IMR-90 (cell line): ENCODE results near the gene EIF2A. TPM values are rescaled to one million over a fixed set of nuclear protein-coding genes. Genes with fewer than 3 reads are reported as not detected.

ENCODE experiments used
- ATAC-seq: fragments of 200-7000 bp; cut with Tn5 transposase; 2 replicates; pipeline ENCODE4 v1.9.1; 2020; ENCODE audit warnings: low read depth, mild to moderate bottlenecking, moderate library complexity
- BruUV-seq: library from RNA; stranded (reverse); fragments of 400-500 nt; replicated peaks from 2 replicates; lab custom pipeline; 2021; lab: Mats Ljungman, UMichigan
- CTCF ChIA-PET: fragments of 300-600 bp; formaldehyde crosslinking; extraction: SDS; loops from one replicate; lab custom pipeline; 2021; ENCODE audit warnings: antibody characterized with exemption; lab: Yijun Ruan, JAX
- POLR2A ChIA-PET: fragments of 300-600 bp; sonication (Branson Sonifier 250); formaldehyde crosslinking; loops from one replicate; lab custom pipeline; 2022; ENCODE audit warnings: antibody characterized with exemption; ENCODE audit not compliant: unreplicated experiment; lab: Charles Lee
- DNase-seq: peaks from one replicate; pipeline ENCODE4 v3.0.0; 2013
- H2AFZ ChIP-seq: replicated peaks from 2 replicates; pipeline ENCODE3; 2013; ENCODE audit warnings: low read length, mild to moderate bottlenecking; ENCODE audit not compliant: poor library complexity
- H2AK5ac ChIP-seq: 2 replicates; pipeline ENCODE4 v1.6.1; 2013; ENCODE audit warnings: low read depth, low read length, inconsistent platforms
- H2AK9ac ChIP-seq: replicated peaks from 2 replicates; pipeline ENCODE3; 2013; ENCODE audit warnings: mild to moderate bottlenecking, low read depth, low read length, moderate library complexity; ENCODE audit not compliant: poor library complexity
- H2BK120ac ChIP-seq: 2 replicates; pipeline ENCODE4 v1.6.1; 2013; ENCODE audit warnings: low read depth, low read length, inconsistent platforms
- H2BK15ac ChIP-seq: 3 replicates; pipeline ENCODE4 v1.6.1; 2013; ENCODE audit warnings: low read depth, low read length, inconsistent platforms
- H2BK20ac ChIP-seq: 2 replicates; pipeline ENCODE4 v1.6.1; 2013; ENCODE audit warnings: low read depth, mild to moderate bottlenecking, inconsistent platforms, low read length, moderate library complexity
- H2BK5ac ChIP-seq: 2 replicates; pipeline ENCODE4 v1.6.1; 2013; ENCODE audit warnings: mild to moderate bottlenecking, low read depth, low read length, inconsistent platforms; ENCODE audit not compliant: poor library complexity, severe bottlenecking
- H3K14ac ChIP-seq: replicated peaks from 2 replicates; pipeline ENCODE4 v1.6.1; 2013; ENCODE audit warnings: low read depth, low read length, inconsistent platforms
- H3K18ac ChIP-seq: 2 replicates; pipeline ENCODE4 v1.6.1; 2013; ENCODE audit warnings: low read depth, low read length, control low read depth
- H3K23ac ChIP-seq: 2 replicates; pipeline ENCODE4 v1.6.1; 2013; ENCODE audit warnings: low read depth, low read length, inconsistent platforms
- H3K27ac ChIP-seq: 2 replicates; pipeline ENCODE4 v1.5.1; 2013; ENCODE audit warnings: mild to moderate bottlenecking, control low read depth, low read length; ENCODE audit not compliant: insufficient read depth
- H3K27me3 ChIP-seq: 2 replicates; pipeline ENCODE4 v1.6.1; 2013; ENCODE audit warnings: low read length; ENCODE audit not compliant: control insufficient read depth, insufficient read depth
- H3K36me3 ChIP-seq: 2 replicates; pipeline ENCODE4 v1.6.1; 2013; ENCODE audit warnings: low read length, mixed read lengths; ENCODE audit not compliant: control insufficient read depth, insufficient read depth
- H3K4ac ChIP-seq: 2 replicates; pipeline ENCODE4 v1.6.1; 2013; ENCODE audit warnings: low read depth, low read length, inconsistent platforms
- H3K4me1 ChIP-seq: 2 replicates; pipeline ENCODE4 v1.6.1; 2013; ENCODE audit warnings: low read length, mixed read lengths; ENCODE audit not compliant: control insufficient read depth, insufficient read depth
- H3K4me2 ChIP-seq: 2 replicates; pipeline ENCODE4 v1.6.1; 2013; ENCODE audit warnings: low read depth, mild to moderate bottlenecking, control low read depth, low read length, moderate library complexity
- H3K4me3 ChIP-seq: 2 replicates; pipeline ENCODE4 v1.5.1; 2013; ENCODE audit warnings: low read depth, mild to moderate bottlenecking, control low read depth, low read length, moderate library complexity; ENCODE audit not compliant: insufficient read depth
- H3K56ac ChIP-seq: 2 replicates; pipeline ENCODE4 v1.6.1; 2013; ENCODE audit warnings: low read length, inconsistent platforms; ENCODE audit not compliant: insufficient read depth; ENCODE audit errors: extremely low read depth
- H3K79me1 ChIP-seq, 2 experiments: 2 replicates each; pipeline ENCODE4 v1.6.1; 2013; ENCODE audit warnings: low read length in 2 of 2, inconsistent platforms in 1 of 2, low read depth in 1 of 2
- H3K9ac ChIP-seq: 2 replicates; pipeline ENCODE4 v1.6.1; 2013; ENCODE audit warnings: low read depth, low read length, control low read depth
- H3K9me1 ChIP-seq: 2 replicates; pipeline ENCODE4 v1.6.1; 2013; ENCODE audit warnings: low read length, inconsistent platforms; ENCODE audit not compliant: insufficient read depth
- H3K9me3 ChIP-seq: 2 replicates; pipeline ENCODE4 v1.6.1; 2013; ENCODE audit warnings: low read length; ENCODE audit not compliant: control insufficient read depth, insufficient read depth
- H4K20me1 ChIP-seq: 2 replicates; pipeline ENCODE4 v1.6.1; 2013; ENCODE audit warnings: low read length, inconsistent platforms; ENCODE audit not compliant: insufficient read depth
- H4K5ac ChIP-seq: 2 replicates; pipeline ENCODE4 v1.6.1; 2013; ENCODE audit warnings: mild to moderate bottlenecking, low read depth, low read length, control low read depth
- H4K8ac ChIP-seq, 2 experiments: 2 replicates each; pipeline ENCODE4 v1.6.1; 2013; ENCODE audit warnings: low read depth in 2 of 2, low read length in 2 of 2, control low read depth in 1 of 2, inconsistent platforms in 1 of 2
- H4K91ac ChIP-seq: 2 replicates; pipeline ENCODE4 v1.6.1; 2013; ENCODE audit warnings: low read depth, low read length, inconsistent platforms; ENCODE audit not compliant: insufficient read depth
- BHLHE40 ChIP-seq: fragments of 150-350 bp; IDR thresholded peaks from 2 replicates; pipeline ENCODE4 v1.6.1; 2016; ENCODE audit warnings: mild to moderate bottlenecking, low read depth, low read length
- FOS ChIP-seq: fragments of 150-350 bp; IDR thresholded peaks from 2 replicates; pipeline ENCODE4 v1.6.1; 2016; ENCODE audit warnings: low read depth, low read length
- RAD21 ChIP-seq: IDR thresholded peaks from 2 replicates; pipeline ENCODE4 v1.6.1; 2012; ENCODE audit warnings: low read length, improper control_type of control experiment
- RFX5 ChIP-seq: IDR thresholded peaks from 2 replicates; pipeline ENCODE4 v1.8.0; 2012; ENCODE audit warnings: low read depth, mild to moderate bottlenecking, low read length, moderate library complexity
- WGBS, 2 experiments: methylation state at CpG; one replicate each; pipeline versions ENCODE4 v1.1.5 to v1.1.7; 2013; ENCODE audit warnings: missing lambda C conversion rate in 2 of 2; ENCODE audit not compliant: insufficient read length in 1 of 2; ENCODE audit errors: extremely low coverage in 2 of 2; 5-methylcytosine and 5-hydroxymethylcytosine counted together
- dilution Hi-C: fragments of 300-500 bp; cut with HindIII; formaldehyde crosslinking; loops from one replicate; pipeline ENCODE4 v1.14.3; 2018; ENCODE audit warnings: low sequenced_read_pairs; ENCODE audit not compliant: unreplicated experiment
- in situ Hi-C: fragments of 300-500 bp; cut with MboI; formaldehyde crosslinking; loops from 3 replicates; pipeline ENCODE4 v1.14.3; 2019; ENCODE audit warnings: low sequenced_read_pairs, inconsistent platforms, mixed read lengths
- intact Hi-C: fragments of 100-400 bp; cut with micrococcal nuclease; formaldehyde crosslinking; loops from 2 replicates; pipeline ENCODE4 v1.10.0; 2022
- polyA plus RNA-seq, 3 experiments: library from polyadenylated mRNA; depleted of rRNA; stranded (reverse); fragments of >200 nt; gene quantifications; 2 replicates each; pipeline ENCODE4 v1.2.3, GENCODE V29; 2012; ENCODE audit warnings: low replicate concordance in 1 of 3
- total RNA-seq: library from RNA; depleted of rRNA; stranded (reverse); fragments of >200 nt; gene quantifications from 2 replicates; pipeline ENCODE4 v1.2.3, GENCODE V29; 2012
- TF ChIP-seq, protein P1 (sequence below): fragments of 150-350 bp; IDR thresholded peaks from 2 replicates; pipeline ENCODE4 v1.6.1; 2017; ENCODE audit warnings: mild to moderate bottlenecking, antibody characterized with exemption, low read length, low read depth

The EIF2A gene
- total and polyA plus RNA-seq, 2 of the 4 experiments (the other 2 are of a cell fraction): 61.2 to 166 TPM

DNA sequence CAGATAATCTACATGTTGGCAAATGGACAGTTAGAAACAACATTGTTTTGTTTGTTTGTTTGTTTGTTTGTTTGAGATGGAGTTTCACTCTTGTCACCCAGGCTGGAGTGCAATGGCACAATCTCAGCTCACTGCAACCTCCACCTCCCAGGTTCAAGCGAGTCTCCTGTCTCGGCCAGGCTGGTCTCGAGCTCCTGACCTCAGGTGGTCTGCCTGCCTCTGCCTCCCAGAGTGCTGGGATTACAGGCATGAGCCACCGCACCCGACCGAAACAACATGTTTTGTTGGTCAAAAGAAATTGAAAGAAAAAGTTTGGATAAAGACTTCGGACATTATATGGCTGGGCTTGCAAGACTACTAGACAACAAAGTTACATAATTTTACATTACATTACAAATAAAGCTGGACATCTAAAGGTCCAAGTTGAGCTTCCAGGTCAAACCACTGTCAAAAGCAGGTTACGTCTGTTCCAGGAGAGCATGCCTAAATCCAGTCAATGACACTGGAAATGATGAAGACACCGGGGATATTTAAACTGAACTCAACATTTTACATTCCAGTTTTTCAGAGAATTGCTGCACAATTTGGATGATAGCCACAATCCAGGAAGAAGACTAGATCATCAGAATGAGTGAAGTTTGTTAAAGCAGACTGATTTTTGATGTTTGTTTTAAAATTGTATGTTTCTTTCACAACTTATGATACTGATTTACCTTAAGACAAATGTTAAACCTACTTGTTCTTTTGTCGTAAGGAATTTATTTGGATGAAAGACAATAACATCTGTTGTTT, 18.9 kb upstream of the EIF2A start:
- Histone ChIP-seq H3K4ac (no peak overlapping the region), H4K5ac (no peak overlapping the region), H2AK9ac (no peak overlapping the region), H3K27me3 (no peaks in the 10 kb centered on the region), H3K9ac (no peak overlapping the region), H4K91ac (no peak overlapping the region), H3K36me3 (no peaks in the 10 kb centered on the region), H3K23ac (no peak overlapping the region), H2AK5ac (no peak overlapping the region), H3K9me1 (no peaks in the 10 kb centered on the region), H3K56ac (no peak overlapping the region), H2BK120ac (no peak overlapping the region), H2AFZ (no peak overlapping the region), H4K20me1 (no peaks in the 10 kb centered on the region), H3K9me3 (no peaks in the 10 kb centered on the region), H3K18ac (no peak overlapping the region), H3K27ac (no peak overlapping the region), H2BK20ac (no peak overlapping the region), H3K79me1 (no peaks in the 10 kb centered on the region), H2BK15ac (no peak overlapping the region), H3K14ac (no peak overlapping the region), H4K8ac (no peak overlapping the region), H3K4me2 (peak overlapping the region; percentile 86), H3K4me1 (no peaks in the 10 kb centered on the region), H2BK5ac (no peak overlapping the region), H3K4me3 (no peak overlapping the region)
- intact Hi-C loops (loop anchor here (1.0 to 10.0 kb wide), 4 partner anchors 63 to 619 kb away; no protein-coding TSS in a partner anchor), in situ Hi-C loops (no loop called here), dilution Hi-C loops (no loop called here)
- ATAC-seq: no peak
- TF ChIP-seq, protein P1, sequence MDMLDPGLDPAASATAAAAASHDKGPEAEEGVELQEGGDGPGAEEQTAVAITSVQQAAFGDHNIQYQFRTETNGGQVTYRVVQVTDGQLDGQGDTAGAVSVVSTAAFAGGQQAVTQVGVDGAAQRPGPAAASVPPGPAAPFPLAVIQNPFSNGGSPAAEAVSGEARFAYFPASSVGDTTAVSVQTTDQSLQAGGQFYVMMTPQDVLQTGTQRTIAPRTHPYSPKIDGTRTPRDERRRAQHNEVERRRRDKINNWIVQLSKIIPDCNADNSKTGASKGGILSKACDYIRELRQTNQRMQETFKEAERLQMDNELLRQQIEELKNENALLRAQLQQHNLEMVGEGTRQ: no peak
- no peak for TF ChIP-seq FOS
- TF ChIP-seq BHLHE40: no peak
- no peak for TF ChIP-seq RFX5
- TF ChIP-seq RAD21: no peak
- CTCF ChIA-PET: interaction anchor here (0.9 to 1.2 kb wide), 2 partner anchors 14 to 24 kb away, joined by 3 read pairs; no protein-coding TSS in a partner anchor
- 70% methylated on average over 2 of the region's 10 CpGs; no CpG with 5 or more reads in 1 of the 2 experiments for WGBS, 2 experiments
- DNase-seq: no peak
- POLR2A ChIA-PET: no interaction called here
- no TSS peak for BruUV-seq
